Measurements from ENCODE around the gene ANKRD12. TPM values are rescaled to one million over a fixed set of nuclear protein-coding genes. Genes with fewer than 3 reads are reported as not detected.

Gene ANKRD12
- total and polyA plus RNA-seq, 11 donors, result 7.7 to 70.9 (median 52.0) TPM

GRCh38 chr18:9273221-9273620 is 136.6 kb downstream of the ANKRD12 start:
- H3K4me1 ChIP-seq, result no peaks in the 10 kb centered on the region
- ATAC-seq, result no peak
- H3K4me3 ChIP-seq, result no peak overlapping the region
- no peaks in the 10 kb centered on the region for H3K9me3 ChIP-seq
- peaks cover 0 to 73% (median 48%) of the 10 kb centered on the region in 9 donors for H3K36me3 ChIP-seq
- DNase-seq, result no peak
- intact Hi-C loops (cut with DNase I), result loop anchor here in 1 of 10 donors (10.0 kb wide), 1 partner anchor 232 kb away; no protein-coding TSS in a partner anchor
- WGBS, 4 donors, result 96 to 100% (median 97%) methylated on average over 2 of the region's 2 CpGs
- TF ChIP-seq CTCF (IDR thresholded peaks at IDR 0.05) (no peak), POLR2A (IDR thresholded peaks at IDR 0.05) (no peak)
- H3K27me3 ChIP-seq, result no peaks in the 10 kb centered on the region
- H3K27ac ChIP-seq, result no peak overlapping the region

- intact Hi-C loops (cut with DNase I), result loop anchor here in 1 of 10 donors (10.0 kb wide), 1 partner anchor 229 kb away; no protein-coding TSS in a partner anchor
- ATAC-seq, result no peak
- 93 to 100% (median 98%) methylated on average over 1 of the region's 1 CpG for WGBS, 4 donors
- no peak overlapping the region for H3K27ac ChIP-seq
- no peak for DNase-seq
- no peak overlapping the region for H3K4me3 ChIP-seq
- H3K9me3 ChIP-seq, result no peaks in the 10 kb centered on the region
- H3K4me1 ChIP-seq, result no peaks in the 10 kb centered on the region
- no peak for TF ChIP-seq CTCF (IDR thresholded peaks at IDR 0.05)
- H3K27me3 ChIP-seq, result no peaks in the 10 kb centered on the region
- peaks cover 0 to 93% (median 74%) of the 10 kb centered on the region in 9 donors for H3K36me3 ChIP-seq
Measured at GRCh38 chr18:9275890-9276289, 139.3 kb downstream of the ANKRD12 start.

- intact Hi-C loops (cut with DNase I), result loop anchor here in 1 of 10 donors (10.0 kb wide), 1 partner anchor 227 kb away; no protein-coding TSS in a partner anchor
- Histone ChIP-seq H3K27me3 (no peaks in the 10 kb centered on the region), H3K4me1 (no peaks in the 10 kb centered on the region), H3K27ac (no peak overlapping the region), H3K36me3 (peaks cover 0 to 97% (median 69%) of the 10 kb centered on the region in 9 donors), H3K9me3 (no peaks in the 10 kb centered on the region), H3K4me3 (no peak overlapping the region)
- DNase-seq (no peak), ATAC-seq (no peak)
- WGBS, 4 donors, result 90 to 100% (median 96%) methylated on average over 1 of the region's 1 CpG
- TF ChIP-seq POLR2A (IDR thresholded peaks at IDR 0.05), result no peak
Measured at GRCh38 chr18:9278028-9278427, 141.4 kb downstream of the ANKRD12 start.

GRCh38 chr18:9280849-9281248 is 144.3 kb downstream of the ANKRD12 start:
- H3K27ac ChIP-seq, result no peak overlapping the region

More at GRCh38 chr18:9280849-9281248, 144.3 kb downstream of the ANKRD12 start:
- no peak for TF ChIP-seq CTCF (IDR thresholded peaks at IDR 0.05)
- TF ChIP-seq POLR2A (IDR thresholded peaks at IDR 0.05), result no peak
- Histone ChIP-seq H3K4me1 (no peaks in the 10 kb centered on the region), H3K9me3 (no peaks in the 10 kb centered on the region), H3K27me3 (no peaks in the 10 kb centered on the region), H3K36me3 (peaks cover 0 to 81% (median 70%) of the 10 kb centered on the region in 9 donors), H3K4me3 (no peak overlapping the region)
- ATAC-seq, result no peak
- intact Hi-C loops (cut with DNase I), result no loop called here
- WGBS, 4 donors, result 92 to 94% (median 93%) methylated on average over 5 of the region's 5 CpGs
- DNase-seq, result no peak

Data from heart left ventricle (tissue), 16 donors.